ENCODE measurements around the gene SRM.
"Not testable (repeated sequence)": the region's sequence is repeated elsewhere in the genome, so short reads cannot be mapped to it uniquely, and the experiment has no call there.

Gene SRM

DNA sequence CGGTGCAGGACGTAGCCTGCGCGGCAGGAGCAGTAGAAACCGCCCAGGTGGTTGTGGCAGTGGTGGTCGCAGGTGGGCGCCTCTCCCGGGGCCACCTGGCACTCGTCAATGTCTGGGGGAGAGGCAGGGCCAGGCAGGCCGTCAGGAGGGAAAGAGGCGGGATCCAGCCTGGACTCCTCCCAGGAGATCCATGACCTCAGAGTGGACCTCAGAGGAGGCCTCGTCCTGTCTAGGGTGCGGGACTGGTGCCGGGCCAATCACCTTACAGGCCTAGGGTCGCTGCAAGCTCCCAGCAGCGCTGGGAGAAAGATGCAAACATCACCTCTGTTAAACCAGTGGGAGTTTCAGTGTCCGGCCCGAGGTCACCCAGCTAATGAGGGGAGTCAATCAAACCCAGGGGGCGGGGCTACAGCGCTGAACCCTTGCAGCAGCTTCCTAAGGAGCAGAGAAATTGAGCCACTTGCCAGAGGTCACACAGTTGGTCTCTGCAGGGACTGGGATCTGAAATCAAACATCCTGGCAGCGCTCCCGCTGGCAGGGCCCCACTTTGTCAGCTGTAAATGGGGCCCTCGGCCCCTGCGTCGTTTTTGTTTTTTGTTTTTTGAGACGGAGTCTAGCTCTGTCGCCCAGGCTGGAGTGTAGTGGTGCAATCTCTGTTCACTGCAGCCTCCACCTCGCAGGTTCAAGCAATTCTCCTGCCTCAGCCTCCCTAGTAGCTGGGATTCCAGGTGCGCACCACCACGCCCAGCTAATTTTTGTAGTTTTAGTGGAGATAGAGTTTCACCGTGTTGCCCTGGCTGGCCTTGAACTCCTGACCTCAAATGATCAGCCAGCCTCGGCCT is 14.2 kb downstream of the SRM start:
- DNase-seq, result peak; percentile 41

DNA sequence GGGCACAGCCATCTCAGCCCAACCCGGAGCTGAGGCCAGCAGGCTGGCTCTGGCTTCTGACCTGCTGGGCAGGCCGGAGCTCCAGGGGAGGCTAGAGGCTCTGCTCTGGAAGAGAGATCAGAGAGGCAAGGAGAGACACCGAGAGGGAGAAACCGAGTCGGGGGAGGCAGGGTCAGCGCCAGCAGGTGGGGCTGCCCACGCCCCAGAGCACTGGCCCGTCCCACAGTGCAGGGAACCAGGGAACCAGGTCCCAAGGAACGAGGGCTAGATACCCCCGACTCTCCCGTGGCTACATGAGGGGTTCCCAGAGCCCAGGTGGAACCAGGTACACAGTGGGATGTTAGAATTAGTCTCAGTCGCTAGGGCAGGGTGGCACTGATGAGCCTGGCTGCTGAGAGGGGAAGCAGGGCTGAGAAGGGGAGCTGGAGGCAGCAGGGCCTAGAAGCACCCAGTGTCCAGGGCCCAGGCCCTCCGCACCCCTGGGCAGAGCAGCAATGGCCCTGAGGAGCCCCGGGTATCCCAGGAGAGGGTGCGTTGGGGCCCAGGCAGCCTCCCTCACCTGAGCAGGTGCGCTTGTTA is 14.9 kb downstream of the SRM start:
- DNase-seq, result no peak

DNA sequence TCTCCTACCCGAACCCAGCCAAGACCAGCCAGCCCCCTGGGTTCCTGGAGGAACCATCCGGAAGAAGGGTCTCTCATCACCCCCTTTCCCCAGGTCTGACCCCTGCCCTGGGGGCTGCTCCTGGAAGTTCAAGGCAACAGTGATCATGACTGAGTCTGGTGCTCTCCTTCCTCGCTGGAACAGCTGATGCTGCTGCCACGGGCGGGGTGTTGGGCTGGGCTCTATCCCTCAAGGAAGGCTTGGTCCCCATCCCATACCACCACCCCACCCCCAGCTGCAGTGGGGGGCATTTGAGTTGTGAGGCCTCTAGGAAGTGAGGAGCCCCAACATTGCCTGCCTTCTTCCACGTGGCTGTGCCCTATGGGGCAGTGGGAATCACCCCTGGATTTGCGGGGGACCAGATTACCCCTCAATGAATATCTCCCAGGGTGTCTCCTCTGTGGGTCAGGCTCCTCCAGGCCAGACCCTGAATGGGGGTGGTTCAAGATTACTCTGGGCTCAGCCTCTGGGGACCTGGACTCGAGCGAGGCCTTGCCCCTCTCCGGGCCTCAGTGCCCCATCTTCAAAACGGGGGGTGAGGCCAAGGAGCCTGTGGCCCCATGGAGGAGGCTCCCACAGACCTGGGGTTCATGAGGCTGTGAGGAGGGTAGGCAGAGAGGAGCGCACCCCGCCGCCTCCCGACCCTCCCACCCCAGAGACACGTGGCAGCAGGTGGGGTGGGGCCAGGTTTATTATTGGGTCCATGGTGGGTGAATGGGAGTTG is 15.6 kb downstream of the SRM start:
- DNase-seq, result no peak

DNA sequence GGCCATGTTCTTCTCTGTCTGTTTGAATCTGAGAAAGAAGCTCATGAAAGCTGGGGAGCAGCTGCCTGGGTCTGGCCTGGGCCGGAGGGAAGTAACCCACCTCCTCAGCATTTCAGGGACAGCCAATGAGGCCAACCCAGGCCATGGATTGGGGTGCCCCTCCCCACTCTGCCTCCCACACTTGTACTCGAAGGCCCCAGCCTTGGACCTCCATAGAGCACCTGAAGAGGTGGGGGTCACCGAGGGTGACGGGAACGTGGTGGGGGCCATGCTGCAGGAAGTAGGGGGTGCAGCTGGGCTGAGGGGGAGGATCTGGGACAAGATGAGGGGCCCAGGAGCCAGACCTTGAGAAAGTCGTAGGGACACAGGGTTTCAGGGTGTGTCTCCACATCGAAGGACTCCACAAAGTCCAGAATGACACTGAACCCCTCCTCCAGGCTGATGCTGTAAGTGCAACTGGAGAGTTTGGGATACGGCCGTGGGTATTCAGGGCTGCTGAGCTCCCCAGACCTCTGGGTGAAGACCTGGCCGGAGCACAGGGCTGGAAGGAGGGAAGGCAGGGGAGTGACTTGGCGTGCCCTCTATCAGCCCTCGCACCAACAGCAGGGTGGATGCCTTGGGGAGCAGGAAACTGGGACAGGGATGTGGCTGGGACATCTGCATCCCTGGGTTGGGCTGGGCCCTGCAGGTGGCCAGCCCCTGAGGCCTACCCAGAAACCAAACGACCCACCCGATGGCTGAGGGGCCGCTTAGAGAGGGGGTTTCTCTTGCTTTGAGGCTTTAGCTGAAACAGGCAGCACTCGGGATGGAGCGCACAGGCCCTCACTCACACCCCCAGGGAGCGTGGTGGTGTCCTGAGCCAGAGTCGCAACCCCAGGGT is 16.6 kb downstream of the SRM start:
- DNase-seq, result no peak

DNA sequence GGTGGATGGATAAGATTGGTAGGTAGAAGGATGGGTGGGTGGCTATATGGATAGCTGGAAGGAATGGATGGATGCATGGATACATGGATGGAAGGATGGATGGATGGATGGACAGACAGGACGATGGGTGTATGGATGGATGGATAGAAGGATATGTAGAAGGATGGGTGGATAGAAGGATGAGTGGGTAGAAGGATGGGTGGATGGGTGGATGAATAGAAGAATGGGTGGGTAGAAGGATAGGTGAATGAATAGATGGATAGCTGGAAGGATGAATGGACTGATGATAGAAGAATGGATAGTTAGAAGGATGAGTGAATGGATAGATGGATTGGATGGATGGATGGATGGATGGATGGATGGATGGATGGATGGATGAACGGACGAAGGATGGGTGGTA is 17.8 kb downstream of the SRM start:
- no peak for DNase-seq

DNA sequence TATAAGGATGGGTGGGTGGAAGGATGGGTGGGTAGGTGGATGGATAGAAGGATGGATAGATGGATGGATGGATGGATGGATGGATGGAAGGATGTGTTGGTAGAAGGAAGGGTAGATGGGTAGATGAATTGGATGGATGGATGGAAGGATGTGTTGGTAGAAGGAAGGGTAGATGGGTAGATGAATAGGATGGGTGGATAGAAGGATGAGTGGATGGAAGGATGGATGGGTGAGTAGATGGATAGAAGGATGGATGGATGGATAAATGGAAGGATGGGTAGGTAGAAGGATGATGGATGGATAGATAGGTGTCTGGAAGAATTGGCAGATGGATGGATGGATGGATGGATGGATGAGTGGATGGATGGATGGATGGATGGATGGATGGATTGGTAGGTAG is 18.8 kb downstream of the SRM start:
- no peak for DNase-seq

DNA sequence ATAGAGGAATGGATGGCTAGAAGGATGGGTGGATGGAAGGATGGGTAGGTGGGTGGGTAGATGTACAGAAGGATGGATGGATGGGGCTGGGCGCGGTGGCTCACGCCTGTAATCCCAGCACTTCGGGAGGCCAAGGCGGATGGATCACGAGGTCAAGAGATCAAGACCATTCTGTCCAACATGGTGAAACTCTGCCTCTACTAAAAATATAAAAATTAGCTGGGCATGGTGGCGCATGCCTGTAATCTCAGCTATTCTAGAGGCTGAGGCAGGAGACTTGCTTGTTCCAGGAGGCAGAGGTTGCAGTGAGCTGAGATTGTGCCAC is 19.8 kb downstream of the SRM start:
- not testable (repeated sequence) for DNase-seq

DNA sequence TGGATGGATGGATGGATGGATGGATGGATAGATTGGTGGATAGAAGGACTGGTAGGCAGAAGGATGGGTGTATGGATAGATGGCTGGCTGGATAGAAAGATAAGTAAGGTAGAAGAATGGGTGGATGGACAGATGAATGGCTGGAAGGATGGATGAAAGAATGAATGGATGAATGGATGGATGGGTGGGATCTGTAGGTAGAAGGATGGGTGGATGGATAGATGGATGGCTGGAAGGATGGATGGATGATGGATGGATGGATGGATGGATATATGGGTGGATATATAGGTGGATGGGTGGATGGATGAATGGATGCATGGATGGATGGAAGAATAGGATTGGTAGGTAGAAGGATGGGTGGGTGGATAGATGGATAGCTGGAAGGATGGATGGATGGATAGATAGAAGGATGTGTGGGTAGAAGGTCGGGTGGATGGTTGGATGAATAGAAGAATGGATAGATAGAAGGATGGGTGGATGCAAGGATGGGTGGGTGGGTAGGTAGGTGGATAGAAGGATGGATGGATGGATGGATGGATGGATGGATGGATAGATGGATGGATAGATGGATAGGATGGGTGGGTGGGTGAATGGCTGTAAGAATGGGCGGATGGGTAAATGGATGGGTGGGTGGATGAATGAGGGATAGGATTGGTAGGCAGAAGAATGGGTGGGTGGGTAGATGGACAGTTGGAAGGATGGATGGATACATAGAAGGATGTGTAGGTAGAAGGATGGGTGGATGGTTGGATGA is 20.3 kb downstream of the SRM start:
- DNase-seq, result no peak

DNA sequence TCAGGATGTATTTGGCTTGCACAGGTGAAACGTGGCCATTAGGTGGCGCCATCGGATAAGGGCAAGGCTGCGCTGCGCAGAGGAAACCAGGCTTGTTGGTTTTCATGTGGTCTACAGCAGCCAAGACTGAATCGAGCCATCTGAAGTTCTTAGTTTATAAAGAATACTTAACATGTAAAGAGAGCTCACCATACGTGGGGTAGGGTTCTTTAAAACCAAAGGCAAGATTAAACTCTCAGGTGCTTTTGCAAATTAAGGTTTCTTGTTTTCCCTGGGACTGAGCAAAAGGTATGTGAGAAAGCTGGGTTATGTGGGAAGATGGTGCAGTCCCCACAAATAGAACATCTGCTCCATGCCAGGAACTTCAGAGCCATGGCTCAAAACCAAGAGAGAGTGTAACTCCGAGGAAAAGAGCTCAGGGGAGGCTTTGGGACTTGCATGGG is 22.1 kb downstream of the SRM start:
- peak; percentile 40 for DNase-seq

DNA sequence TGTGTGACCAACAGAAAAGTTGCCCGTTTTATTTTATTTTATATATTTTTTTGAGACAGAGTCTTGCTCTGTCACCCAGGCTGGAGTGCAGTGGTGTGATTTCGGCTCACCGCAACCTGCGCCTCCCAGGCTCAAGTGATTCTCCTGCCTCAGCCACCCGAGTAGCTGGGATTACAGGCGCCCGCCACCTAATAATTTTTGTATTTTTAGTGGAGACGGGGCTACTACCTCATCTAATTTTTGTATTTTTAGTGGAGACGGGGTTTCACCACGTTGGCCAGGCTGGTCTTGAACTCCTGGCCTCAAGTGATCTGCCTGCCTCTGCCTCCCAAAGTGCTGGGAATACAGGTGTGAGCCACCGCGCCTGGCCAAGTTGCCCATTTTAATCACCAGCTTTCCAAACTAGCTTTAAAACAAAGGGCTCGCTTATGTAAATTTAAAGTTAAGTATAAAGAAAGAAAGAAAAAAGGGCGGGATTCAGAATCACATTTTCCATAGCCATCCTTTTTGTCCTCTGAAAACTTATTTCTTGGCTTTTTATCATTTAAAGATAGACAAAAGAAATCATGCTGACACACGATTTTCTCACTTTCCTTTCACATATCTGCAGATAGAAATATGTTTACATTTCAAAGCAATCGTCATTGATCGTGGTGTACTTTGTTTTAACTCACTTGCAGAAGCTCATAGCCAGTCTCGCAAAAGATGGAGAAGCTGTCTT is 22.6 kb downstream of the SRM start:
- not testable (repeated sequence) for DNase-seq

DNA sequence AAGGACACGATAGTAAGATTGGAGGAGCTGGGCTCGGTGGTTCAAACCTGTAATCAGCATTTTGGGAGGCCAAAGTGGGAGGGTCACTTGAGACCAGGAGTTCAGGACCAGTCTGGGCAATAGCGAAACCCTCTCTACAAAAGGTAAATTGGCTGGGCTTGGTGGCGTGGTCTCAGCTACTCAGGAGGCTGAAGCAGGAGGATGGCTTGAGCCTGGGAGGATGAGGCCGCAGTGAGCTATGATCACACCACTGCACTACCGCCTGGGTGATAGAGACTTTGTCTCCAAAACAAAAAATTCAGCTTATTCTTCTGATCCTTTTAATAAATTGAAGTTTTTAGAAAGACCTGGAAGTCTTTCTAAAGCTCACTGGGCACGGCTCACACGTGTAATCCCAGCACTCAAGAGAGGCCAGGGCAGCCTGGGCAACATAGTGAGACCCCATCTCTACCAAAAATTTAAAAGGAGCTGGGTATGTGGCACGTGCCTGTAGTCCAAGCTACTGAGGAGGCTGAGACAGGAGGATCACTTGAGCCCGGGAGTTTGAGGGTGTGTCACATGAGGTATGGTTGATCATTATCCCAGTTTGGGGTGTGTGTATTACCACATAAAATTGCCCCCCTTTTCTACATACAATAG is 28.1 kb downstream of the SRM start:
- DNase-seq, result no peak

DNA sequence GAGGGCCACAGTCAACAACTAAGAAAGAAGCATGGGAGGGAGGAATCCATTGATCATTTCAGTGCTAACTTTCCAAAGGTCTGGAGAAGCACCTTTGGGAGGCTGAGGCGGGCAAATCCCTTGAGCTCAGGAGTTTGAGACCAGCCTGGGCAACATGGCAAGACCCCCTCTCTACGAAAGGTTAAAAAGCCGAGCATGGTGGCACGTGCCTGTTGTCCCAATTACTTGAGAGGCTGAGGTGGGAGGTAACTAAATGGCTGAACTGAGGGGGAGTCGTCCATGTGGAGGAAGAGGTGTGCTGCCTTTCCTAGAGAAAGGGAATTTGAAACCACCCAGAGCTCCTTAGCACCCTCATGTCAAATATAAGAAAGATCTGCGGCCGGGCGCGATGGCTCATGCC is 29.0 kb downstream of the SRM start:
- no peak for DNase-seq

DNA sequence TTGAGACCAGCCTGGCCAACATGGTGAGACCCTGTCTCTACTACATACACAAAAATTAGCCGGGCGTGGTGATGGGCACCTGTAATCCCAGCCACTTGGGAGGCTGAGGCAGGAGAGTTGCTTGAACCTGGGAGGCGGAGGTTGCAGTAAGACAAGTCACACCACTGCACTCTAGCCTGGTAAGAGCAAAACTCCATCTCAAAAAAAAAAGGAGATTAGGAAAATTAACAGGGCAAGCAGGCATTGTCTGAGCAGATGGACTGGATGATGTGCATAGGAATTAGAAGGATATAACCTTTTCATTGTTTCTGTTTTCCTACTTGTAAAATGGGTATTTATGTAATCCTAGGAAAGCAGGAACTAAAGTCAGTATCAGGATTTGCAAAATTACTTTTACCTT is 31.8 kb downstream of the SRM start:
- no peak for DNase-seq

DNA sequence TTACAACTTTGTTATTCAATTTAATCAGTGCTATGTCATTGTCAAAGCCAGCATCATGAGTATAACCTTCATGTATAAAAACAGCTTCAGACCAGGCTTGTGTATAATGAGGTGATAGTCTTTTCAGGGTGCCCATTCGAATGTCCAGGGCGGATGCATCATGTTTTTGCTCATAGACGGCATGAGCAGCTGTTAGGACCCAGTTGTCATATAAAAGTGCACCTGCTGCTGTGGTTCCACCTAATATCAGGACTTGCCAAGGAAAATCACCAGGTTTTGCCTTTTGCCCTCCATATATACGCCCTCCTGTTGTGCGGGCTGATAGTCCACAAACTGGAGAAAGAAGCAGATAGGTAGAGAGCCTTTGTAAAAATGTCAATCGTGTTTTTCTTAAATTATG is 32.5 kb downstream of the SRM start:
- no peak for DNase-seq

DNA sequence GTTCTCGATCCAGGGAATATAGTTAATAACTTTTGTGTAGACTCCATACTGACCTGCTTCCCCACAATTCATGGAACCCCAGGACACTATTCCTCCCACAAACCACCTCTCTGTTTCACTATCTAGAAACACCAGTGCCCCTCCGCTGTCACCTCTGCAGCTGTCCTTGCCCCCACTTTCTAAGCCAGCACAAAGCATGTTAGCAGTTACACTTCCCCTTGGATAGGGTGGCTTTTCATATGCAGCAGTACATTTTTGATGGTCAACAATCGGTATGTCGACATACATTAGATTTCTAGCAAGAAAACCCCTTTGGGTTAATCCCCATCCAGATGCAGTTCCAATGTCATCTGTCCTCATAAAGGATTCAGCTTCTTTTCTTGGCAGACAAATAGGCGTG is 32.9 kb downstream of the SRM start:
- no peak for DNase-seq

DNA sequence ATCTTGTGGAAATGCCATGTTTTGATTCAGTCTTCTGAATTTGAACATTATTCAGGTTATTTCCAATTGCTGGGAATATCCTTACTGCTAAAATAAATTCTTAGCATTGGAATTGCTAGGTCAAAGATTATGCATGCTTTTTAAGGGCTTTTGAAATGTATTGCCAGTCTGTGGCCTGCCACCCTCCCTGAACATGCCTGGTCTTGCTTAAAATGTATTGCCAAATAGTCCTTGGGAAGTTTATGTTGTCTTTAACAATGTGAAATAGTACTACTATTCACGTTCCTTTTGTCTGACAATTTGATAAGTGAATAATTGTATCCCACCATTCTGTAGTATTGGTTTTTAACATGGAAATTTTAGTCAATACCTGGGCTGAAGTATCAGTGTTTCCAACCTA is 33.8 kb downstream of the SRM start:
- DNase-seq, result no peak

DNA sequence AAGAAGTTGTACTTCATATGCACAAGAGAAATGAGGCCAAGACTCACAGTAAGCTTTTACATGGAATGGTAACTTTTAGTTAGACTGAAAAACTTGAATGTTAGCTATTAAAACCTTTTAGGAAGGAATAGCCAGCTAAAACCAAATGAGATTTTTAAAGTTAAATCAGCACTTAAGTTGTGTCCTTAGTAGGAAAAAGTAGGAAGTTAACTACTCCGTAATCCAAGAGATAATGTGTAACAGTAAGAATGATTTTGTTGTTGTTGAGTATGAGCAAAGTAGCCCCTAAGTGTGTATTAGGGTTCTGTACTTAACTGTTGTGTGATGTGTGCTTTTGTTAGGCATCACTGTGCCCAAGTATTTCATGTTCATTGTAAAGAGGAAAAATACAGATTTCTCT is 34.2 kb downstream of the SRM start:
- no peak for DNase-seq

DNA sequence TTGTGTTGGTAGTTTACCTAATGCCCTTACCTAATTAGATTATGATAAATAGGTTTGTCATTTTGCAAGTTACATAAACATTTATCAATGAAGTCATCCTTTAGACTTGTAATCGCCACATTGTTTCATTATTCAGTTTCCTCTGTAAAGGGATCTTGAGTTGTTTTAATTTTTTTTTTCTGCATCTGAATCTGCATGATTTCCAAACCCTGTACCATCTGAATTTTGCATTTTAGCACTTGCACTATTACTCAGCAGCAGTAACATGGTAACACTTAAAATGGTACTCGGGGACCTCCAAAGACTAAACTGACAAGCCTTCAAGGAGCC is 35.0 kb downstream of the SRM start:
- DNase-seq, result no peak

DNA sequence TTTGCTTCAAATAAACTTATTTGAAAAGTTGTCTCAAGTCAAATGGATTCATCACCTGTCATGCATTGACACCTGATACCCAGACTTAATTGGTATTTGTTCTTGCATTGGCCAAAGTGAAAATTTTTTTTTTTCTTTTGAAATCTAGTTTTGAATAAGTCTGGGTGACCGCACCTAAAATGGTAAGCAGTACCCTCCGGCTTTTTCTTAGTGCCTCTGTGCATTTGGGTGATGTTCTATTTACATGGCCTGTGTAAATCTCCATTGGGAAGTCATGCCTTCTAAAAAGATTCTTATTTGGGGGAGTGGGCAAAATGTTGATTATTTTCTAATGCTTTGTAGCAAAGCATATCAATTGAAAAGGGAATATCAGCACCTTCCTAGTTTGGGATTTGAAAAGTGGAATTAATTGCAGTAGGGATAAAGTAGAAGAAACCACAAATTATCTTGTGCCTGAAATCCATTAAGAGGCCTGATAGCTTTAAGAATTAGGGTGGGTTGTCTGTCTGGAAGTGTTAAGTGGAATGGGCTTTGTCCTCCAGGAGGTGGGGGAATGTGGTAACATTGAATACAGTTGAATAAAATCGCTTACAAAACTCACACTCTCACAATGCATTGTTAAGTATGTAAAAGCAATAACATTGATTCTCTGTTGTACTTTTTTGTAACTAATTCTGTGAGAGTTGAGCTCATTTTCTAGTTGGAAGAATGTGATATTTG is 35.5 kb downstream of the SRM start:
- no peak for DNase-seq

DNA sequence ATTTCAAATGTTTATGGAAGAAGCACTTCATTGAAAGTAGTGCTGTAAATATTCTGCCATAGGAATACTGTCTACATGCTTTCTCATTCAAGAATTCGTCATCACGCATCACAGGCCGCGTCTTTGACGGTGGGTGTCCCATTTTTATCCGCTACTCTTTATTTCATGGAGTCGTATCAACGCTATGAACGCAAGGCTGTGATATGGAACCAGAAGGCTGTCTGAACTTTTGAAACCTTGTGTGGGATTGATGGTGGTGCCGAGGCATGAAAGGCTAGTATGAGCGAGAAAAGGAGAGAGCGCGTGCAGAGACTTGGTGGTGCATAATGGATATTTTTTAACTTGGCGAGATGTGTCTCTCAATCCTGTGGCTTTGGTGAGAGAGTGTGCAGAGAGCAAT is 36.6 kb downstream of the SRM start:
- no peak for DNase-seq
